OCI-LY3 (cell line): ENCODE measurements around the gene SNED1.

Experiments used
- H2AFZ ChIP-seq: fragments of 200-600, 300-600 bp; shearing (Covaris generic); 2 replicates; pipeline ENCODE4 v1.6.0; 2014; ENCODE audit warnings: antibody characterized with exemption, low read depth, low read length
- H3K27ac ChIP-seq: fragments of 200-600, 300-600 bp; sonication (generic); 2 replicates; pipeline ENCODE4 v1.5.1; 2014; ENCODE audit warnings: mild to moderate bottlenecking, low read length, moderate library complexity, mixed read lengths
- H3K27me3 ChIP-seq: fragments of 200-600, 300-600 bp; sonication (generic); 2 replicates; pipeline ENCODE4 v1.6.1; 2014; ENCODE audit warnings: low read depth, low read length, mixed read lengths
- H3K36me3 ChIP-seq: fragments of 200-600, 300-600 bp; sonication (generic); replicated peaks from 2 replicates; pipeline ENCODE3; 2014; ENCODE audit warnings: low read depth, low read length, mixed read lengths
- H3K4me1 ChIP-seq: fragments of 300-600, 200-600 bp; sonication (generic); 2 replicates; pipeline ENCODE4 v1.6.1; 2014; ENCODE audit warnings: low read length, mixed read lengths
- H3K4me2 ChIP-seq: fragments of 200-600, 300-600 bp; sonication (generic); 2 replicates; pipeline ENCODE4 v1.6.1; 2014; ENCODE audit warnings: low read length, mixed read lengths
- H3K4me3 ChIP-seq: fragments of 300-600, 200-600 bp; sonication (generic); 2 replicates; pipeline ENCODE4 v1.5.1; 2014; ENCODE audit warnings: antibody characterized with exemption, mild to moderate bottlenecking, low read length, moderate library complexity
- H3K79me2 ChIP-seq: fragments of 300-600, 200-600 bp; shearing (Covaris generic); 2 replicates; pipeline ENCODE4 v1.6.1; 2014; ENCODE audit warnings: mild to moderate bottlenecking, low read length, mixed read lengths
- H3K9ac ChIP-seq: fragments of 300-600, 200-600 bp; shearing (Covaris generic); 2 replicates; pipeline ENCODE4 v1.6.0; 2014; ENCODE audit warnings: mild to moderate bottlenecking, low read length, moderate library complexity
- H3K9me3 ChIP-seq: fragments of 200-600, 300-600 bp; shearing (Covaris generic); 2 replicates; pipeline ENCODE4 v1.6.1; 2014; ENCODE audit warnings: low read length, mixed read lengths; ENCODE audit not compliant: insufficient read depth
- H4K20me1 ChIP-seq: fragments of 200-600, 300-600 bp; sonication (generic); 2 replicates; pipeline ENCODE4 v1.6.1; 2016; ENCODE audit warnings: low read length, mixed read lengths; ENCODE audit not compliant: insufficient read depth
- EZH2phosphoT487 ChIP-seq: fragments of 200-600 bp; shearing (Covaris generic); IDR thresholded peaks from 2 replicates; pipeline ENCODE4 v1.6.1; 2018; ENCODE audit warnings: antibody characterized with exemption, mixed run types, low read depth
- TF ChIP-seq, protein P1 (sequence below): fragments of 200-600, 300-600 bp; sonication (generic); IDR thresholded peaks from 2 replicates; pipeline ENCODE4 v1.5.1; 2014; ENCODE audit warnings: antibody characterized with exemption, low read length, low read depth

The SNED1 gene

DNA sequence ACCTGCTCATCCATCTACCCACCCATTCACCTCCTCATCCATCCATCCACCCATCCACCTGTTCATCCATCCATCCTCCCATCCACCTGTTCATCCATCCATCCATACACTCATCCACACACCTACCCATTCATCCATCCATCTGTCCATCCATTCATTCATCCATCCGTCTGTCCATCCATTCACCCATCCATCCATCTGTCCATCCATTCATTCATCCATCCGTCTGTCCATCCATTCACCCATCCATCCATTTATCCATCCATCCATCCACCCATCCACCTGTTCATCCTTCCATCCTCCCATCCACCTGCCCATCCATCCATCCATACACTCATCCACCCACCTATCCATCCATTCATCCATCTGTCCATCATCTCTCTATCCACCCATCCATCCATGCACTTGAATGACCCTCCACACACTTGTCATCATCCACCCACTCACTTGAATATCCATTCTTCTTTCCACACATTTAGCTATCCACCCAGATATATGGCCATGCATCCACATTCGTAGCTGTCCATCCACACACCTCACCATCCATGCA is 47.3 kb upstream of the SNED1 start:
- H4K20me1 ChIP-seq, result no peaks in the 10 kb centered on the region
- no peak overlapping the region for H2AFZ ChIP-seq
- TF ChIP-seq, protein P1, sequence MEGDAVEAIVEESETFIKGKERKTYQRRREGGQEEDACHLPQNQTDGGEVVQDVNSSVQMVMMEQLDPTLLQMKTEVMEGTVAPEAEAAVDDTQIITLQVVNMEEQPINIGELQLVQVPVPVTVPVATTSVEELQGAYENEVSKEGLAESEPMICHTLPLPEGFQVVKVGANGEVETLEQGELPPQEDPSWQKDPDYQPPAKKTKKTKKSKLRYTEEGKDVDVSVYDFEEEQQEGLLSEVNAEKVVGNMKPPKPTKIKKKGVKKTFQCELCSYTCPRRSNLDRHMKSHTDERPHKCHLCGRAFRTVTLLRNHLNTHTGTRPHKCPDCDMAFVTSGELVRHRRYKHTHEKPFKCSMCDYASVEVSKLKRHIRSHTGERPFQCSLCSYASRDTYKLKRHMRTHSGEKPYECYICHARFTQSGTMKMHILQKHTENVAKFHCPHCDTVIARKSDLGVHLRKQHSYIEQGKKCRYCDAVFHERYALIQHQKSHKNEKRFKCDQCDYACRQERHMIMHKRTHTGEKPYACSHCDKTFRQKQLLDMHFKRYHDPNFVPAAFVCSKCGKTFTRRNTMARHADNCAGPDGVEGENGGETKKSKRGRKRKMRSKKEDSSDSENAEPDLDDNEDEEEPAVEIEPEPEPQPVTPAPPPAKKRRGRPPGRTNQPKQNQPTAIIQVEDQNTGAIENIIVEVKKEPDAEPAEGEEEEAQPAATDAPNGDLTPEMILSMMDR, result no peak

DNA sequence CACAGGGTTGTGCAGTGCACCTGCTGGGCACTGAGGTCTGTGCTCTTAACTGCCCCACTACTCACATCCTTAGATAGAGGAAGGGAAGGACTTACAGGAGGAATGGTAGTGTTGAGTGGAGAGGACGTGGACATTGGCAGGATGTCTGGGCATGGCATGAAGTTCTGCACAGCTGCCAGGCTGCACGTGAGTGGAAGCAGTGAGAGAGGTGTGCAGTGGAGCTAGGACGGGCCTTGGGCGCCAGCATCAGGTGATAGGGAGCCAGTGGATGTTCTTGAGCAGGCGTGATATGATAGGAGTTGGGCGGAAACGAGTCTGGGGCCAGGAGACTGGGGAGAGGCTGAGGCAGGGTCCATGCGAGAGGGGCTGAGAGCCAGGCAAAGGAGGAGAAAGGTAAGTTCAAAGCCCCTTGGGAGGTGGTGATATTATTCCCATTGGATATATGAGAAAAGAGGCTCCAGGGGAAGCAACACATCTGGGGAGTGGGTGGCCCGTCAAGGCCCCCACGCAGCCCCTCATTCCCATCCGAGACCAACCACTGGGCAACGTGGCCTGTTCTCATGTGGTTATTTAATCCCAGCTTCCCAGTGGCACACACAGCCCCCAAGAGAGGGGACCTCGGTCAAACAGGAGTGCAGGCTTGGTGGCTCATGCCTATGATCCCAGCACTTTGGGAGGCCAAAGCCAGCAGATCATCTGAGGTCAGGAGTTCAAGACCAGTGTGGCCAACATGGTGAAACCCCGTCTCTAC is 45.7 kb upstream of the SNED1 start:
- Histone ChIP-seq H2AFZ (no peak overlapping the region), H3K4me1 (no peaks in the 10 kb centered on the region), H3K9me3 (no peaks in the 10 kb centered on the region), H4K20me1 (no peaks in the 10 kb centered on the region), H3K79me2 (no peaks in the 10 kb centered on the region), H3K4me2 (no peak overlapping the region), H3K36me3 (no peaks in the 10 kb centered on the region), H3K4me3 (no peak overlapping the region), H3K27ac (no peak overlapping the region), H3K27me3 (peaks cover 4% of the 10 kb centered on the region; the same call in 1 of the 2 replicates), H3K9ac (no peak overlapping the region)
- TF ChIP-seq EZH2phosphoT487, result no peak
- TF ChIP-seq, protein P1, result no peak

More for the DNA sequence above, 47.3 kb upstream of the SNED1 start:
- Histone ChIP-seq H3K9me3 (no peaks in the 10 kb centered on the region), H3K27ac (no peak overlapping the region), H3K36me3 (no peaks in the 10 kb centered on the region), H3K4me3 (no peak overlapping the region), H3K79me2 (no peaks in the 10 kb centered on the region), H3K27me3 (peaks cover 4% of the 10 kb centered on the region; the same call in 1 of the 2 replicates), H3K9ac (no peak overlapping the region), H3K4me1 (no peaks in the 10 kb centered on the region), H3K4me2 (no peak overlapping the region)

DNA sequence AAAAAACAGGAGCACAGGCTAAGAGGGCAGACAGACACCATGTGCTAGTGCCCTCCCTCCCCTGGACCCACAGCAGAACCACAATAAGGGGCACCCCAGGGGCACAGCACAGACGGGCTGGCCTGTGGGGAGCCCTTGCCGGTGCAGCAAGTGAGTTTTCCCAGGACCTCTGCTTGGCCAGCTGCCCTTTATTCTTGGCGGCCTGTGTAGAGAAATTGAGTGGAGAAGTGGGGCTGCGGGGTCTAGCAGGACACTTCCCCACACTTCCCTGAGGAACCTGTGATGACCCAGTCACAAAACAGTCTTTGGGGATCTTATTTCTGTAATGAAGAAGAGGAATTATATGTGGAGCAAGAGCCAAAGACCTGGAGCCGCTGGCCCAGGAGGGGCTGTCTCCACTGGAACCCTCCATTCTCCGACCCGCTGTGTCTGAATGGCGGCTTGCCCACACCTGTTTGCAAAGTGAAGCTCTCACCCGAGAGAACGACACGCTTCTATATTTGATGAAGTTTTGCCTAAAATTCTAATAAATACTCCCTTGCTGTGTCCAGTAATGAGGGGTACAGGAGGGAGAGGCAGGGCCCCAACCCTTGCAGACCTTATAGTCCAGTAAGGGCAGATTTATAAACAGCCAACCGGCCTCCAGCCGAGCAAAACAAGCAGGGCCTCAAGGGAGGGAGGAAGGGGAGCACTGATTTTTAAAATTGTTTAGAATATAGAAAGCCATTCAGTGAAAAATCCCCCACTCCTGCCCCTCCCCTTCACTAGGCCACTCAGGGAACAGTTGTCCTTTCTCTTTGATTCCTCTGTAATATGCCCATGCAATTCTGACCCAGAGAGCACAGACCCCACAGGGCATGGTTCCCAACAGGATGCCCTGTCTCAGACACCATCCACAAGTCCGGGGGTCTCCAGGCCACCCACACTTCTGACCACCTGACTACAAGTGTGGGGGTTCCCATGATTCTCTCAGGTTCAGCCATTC is 44.7 kb upstream of the SNED1 start:
- TF ChIP-seq, protein P1, result no peak
- no peak for TF ChIP-seq EZH2phosphoT487

More for the DNA sequence above, 44.7 kb upstream of the SNED1 start:
- peaks cover 4% of the 10 kb centered on the region; the same call in 1 of the 2 replicates for H3K27me3 ChIP-seq
- H3K9me3 ChIP-seq, result no peaks in the 10 kb centered on the region
- no peaks in the 10 kb centered on the region for H4K20me1 ChIP-seq
- no peak overlapping the region for H3K27ac ChIP-seq
- no peaks in the 10 kb centered on the region for H3K79me2 ChIP-seq
- no peaks in the 10 kb centered on the region for H3K36me3 ChIP-seq
- no peak overlapping the region for H3K4me2 ChIP-seq
- H2AFZ ChIP-seq, result no peak overlapping the region
- H3K4me1 ChIP-seq, result no peaks in the 10 kb centered on the region
- H3K4me3 ChIP-seq, result no peak overlapping the region
- no peak overlapping the region for H3K9ac ChIP-seq
